Measurements from ENCODE around the gene ZDHHC16. TPM values are rescaled to one million over a fixed set of nuclear protein-coding genes. Genes with fewer than 3 reads are reported as not detected.

The ZDHHC16 gene
- total RNA-seq, 1 donor from 2014 or later: 15.2 TPM

- H3K4me3 Mint-ChIP-seq: peak within 1 kb of the TSS; percentile 91
- peak within 1 kb of the TSS; percentile 89 for H2AFZ ChIP-seq (replicated peaks)
- H3K9me3 ChIP-seq (ENCODE audit: low read depth): no peaks in the 10 kb centered on the region
- H3K4me1 ChIP-seq: peaks cover 34% of the 10 kb centered on the region
- peaks cover 35% of the 10 kb centered on the region for H3F3A ChIP-seq (ENCODE audit: low read depth)
- peak within 1 kb of the TSS; percentile 82 for H3K27ac ChIP-seq
- H3K36me3 ChIP-seq: no peaks in the 10 kb centered on the region
- H3K4me1 Mint-ChIP-seq: peaks cover 42% of the 10 kb centered on the region
- H3K27me3 Mint-ChIP-seq (ENCODE audit: insufficient read depth, low read depth): peaks cover 16% of the 10 kb centered on the region
- H3K79me2 ChIP-seq (ENCODE audit: low read depth): peaks cover 52% of the 10 kb centered on the region
- H3K4me2 ChIP-seq: peak within 1 kb of the TSS; percentile 80
- H3K36me3 Mint-ChIP-seq: peaks cover 1% of the 10 kb centered on the region
- H4K20me1 ChIP-seq (ENCODE audit: low read depth): peaks cover 58% of the 10 kb centered on the region
- peak within 1 kb of the TSS; percentile 88 for H3K4me3 ChIP-seq
- DNase-seq (ENCODE audit: low spot score): peak; percentile 78
- peak within 1 kb of the TSS; percentile 47 for H3K9ac ChIP-seq
- H3K27me3 ChIP-seq: peaks cover 29% of the 10 kb centered on the region
- TF ChIP-seq CTCF (IDR thresholded peaks at IDR 0.05) (no peak), EZH2phosphoT487 (IDR thresholded peaks at IDR 0.05) (peak; percentile 27), EZH2 (IDR thresholded peaks at IDR 0.05) (no peak)
- H3K9me3 Mint-ChIP-seq: no peaks in the 10 kb centered on the region
- H3K27ac Mint-ChIP-seq: peak within 1 kb of the TSS; percentile 64
These were observed 53.0 kb downstream of the ZDHHC16 start, which contains the start of gene UBTD1 for GRCh38 chr10:97498841-97499560. TSS of gene UBTD1 (plus strand) at chr10:97498924. CDS start at chr10:97499204, 280 bp downstream.

- H3K36me3 ChIP-seq: no peaks in the 10 kb centered on the region
- peaks cover 16% of the 10 kb centered on the region for H3K27me3 Mint-ChIP-seq (ENCODE audit: insufficient read depth, low read depth)
- peak overlapping the region; percentile 84 for H3K4me3 Mint-ChIP-seq
- H4K20me1 ChIP-seq (ENCODE audit: low read depth): peaks cover 51% of the 10 kb centered on the region
- H3K79me2 ChIP-seq (ENCODE audit: low read depth): peaks cover 44% of the 10 kb centered on the region
- H3K4me2 ChIP-seq: peak overlapping the region; percentile 80
- H3K9me3 ChIP-seq (ENCODE audit: low read depth): no peaks in the 10 kb centered on the region
- H3K9ac ChIP-seq: no peak overlapping the region
- no peaks in the 10 kb centered on the region for H3K9me3 Mint-ChIP-seq
- H2AFZ ChIP-seq (replicated peaks): peak overlapping the region; percentile 89
- DNase-seq (ENCODE audit: low spot score): peak; percentile 32
- H3K4me1 ChIP-seq: peaks cover 30% of the 10 kb centered on the region
- no peaks in the 10 kb centered on the region for H3K36me3 Mint-ChIP-seq
- TF ChIP-seq CTCF (IDR thresholded peaks at IDR 0.05): no peak
- TF ChIP-seq EZH2 (IDR thresholded peaks at IDR 0.05): peak; percentile 62
- H3F3A ChIP-seq (ENCODE audit: low read depth): peaks cover 33% of the 10 kb centered on the region
- peak overlapping the region; percentile 88 for H3K4me3 ChIP-seq
- H3K4me1 Mint-ChIP-seq: peaks cover 35% of the 10 kb centered on the region
- H3K27ac ChIP-seq: no peak overlapping the region
- H3K27me3 ChIP-seq: peaks cover 29% of the 10 kb centered on the region
- no peak overlapping the region for H3K27ac Mint-ChIP-seq
These were observed 53.8 kb downstream of the ZDHHC16 start for GRCh38 chr10:97499561-97500296.

- no peak overlapping the region for H3K27ac ChIP-seq
- H3K27me3 Mint-ChIP-seq (ENCODE audit: insufficient read depth, low read depth): peaks cover 16% of the 10 kb centered on the region
- H4K20me1 ChIP-seq (ENCODE audit: low read depth): peaks cover 46% of the 10 kb centered on the region
- TF ChIP-seq EZH2 (IDR thresholded peaks at IDR 0.05) (no peak), EZH2phosphoT487 (IDR thresholded peaks at IDR 0.05) (no peak), CTCF (IDR thresholded peaks at IDR 0.05) (no peak)
- peak overlapping the region; percentile 84 for H3K4me3 Mint-ChIP-seq
- no peak overlapping the region for H3K9ac ChIP-seq
- peaks cover 25% of the 10 kb centered on the region for H3K4me1 ChIP-seq
- H3K27me3 ChIP-seq: peaks cover 29% of the 10 kb centered on the region
- no peaks in the 10 kb centered on the region for H3K36me3 ChIP-seq
- H2AFZ ChIP-seq (replicated peaks): no peak overlapping the region
- H3K9me3 ChIP-seq (ENCODE audit: low read depth): no peaks in the 10 kb centered on the region
- H3K4me1 Mint-ChIP-seq: peaks cover 30% of the 10 kb centered on the region
- H3K4me3 ChIP-seq: peak overlapping the region; percentile 88
- H3K9me3 Mint-ChIP-seq: no peaks in the 10 kb centered on the region
- H3K36me3 Mint-ChIP-seq: no peaks in the 10 kb centered on the region
- H3K27ac Mint-ChIP-seq: no peak overlapping the region
- peaks cover 28% of the 10 kb centered on the region for H3F3A ChIP-seq (ENCODE audit: low read depth)
- no peak for DNase-seq (ENCODE audit: low spot score)
- H3K4me2 ChIP-seq: peak overlapping the region; percentile 80
- peaks cover 44% of the 10 kb centered on the region for H3K79me2 ChIP-seq (ENCODE audit: low read depth)
These were observed 54.3 kb downstream of the ZDHHC16 start for GRCh38 chr10:97500297-97500575.
